Posterior vena cava (tissue), 2 donors: ENCODE results near the gene RHOB. TPM values are rescaled to one million over a fixed set of nuclear protein-coding genes. Genes with fewer than 3 reads are reported as not detected.
A peak's percentile ranks its signal among the peaks of the same experiment; 100 is the strongest.
"Not testable (repeated sequence)": the region's sequence is repeated elsewhere in the genome, so short reads cannot be mapped to it uniquely, and the experiment has no call there.

Experiments used
- DNase-seq: peaks from one replicate; pipeline ENCODE4 v3.0.0-alpha.2; 2020; ENCODE audit warnings: low spot score
- intact Hi-C, 2 donors: fragments of 100-400 bp; cut with DNase I; formaldehyde crosslinking; loops; one replicate each; pipeline versions ENCODE4 v1.14.1 to v1.14.2; 2022 to 2023
- total RNA-seq, 2 donors: library from RNA; stranded (reverse); fragmentation: NEBNext Ultra II Directional; extraction: Animal tissue kit (Norgen Biotek cat#: 25700); gene quantifications; one replicate each; pipeline ENCODE4 v1.2.1, GENCODE V29; 2021
- donor health status: DM: yes; HTN: yes; CAD: no.
- donor health status: DM: yes; HTN: yes; CAD: no.

Gene RHOB
- total RNA-seq, 2 donors from 2014 or later = 742 to 1,258 TPM

DNA sequence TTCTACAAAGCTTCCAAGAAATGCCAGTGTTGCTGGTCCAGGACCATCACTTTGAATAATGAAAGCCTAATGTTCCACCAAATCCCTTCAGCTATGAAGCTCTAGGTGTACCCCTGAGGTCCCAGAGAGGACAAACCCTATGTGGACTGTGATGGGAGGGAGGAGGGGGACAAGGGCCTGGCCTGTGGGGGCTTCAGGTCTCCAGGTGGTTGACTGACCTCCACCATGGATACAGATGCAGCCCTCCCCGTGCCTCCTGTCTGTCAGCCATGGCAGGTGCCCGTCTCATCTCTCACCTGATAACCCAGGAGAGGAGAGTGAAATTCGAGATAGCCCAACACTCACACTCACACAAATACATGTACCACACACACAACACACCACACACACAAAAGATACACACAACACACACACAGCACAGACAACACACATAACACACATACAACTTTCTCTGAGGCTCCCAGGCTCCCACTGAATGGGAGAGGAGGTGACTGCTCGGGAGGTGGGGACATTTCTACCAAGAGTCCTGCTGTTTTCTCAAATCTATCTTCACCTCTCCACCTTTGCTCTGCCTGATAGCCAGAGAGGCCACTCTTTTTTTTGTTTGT, 12.8 kb upstream of the RHOB start:
- no peak for DNase-seq
- intact Hi-C loops = no loop called here

DNA sequence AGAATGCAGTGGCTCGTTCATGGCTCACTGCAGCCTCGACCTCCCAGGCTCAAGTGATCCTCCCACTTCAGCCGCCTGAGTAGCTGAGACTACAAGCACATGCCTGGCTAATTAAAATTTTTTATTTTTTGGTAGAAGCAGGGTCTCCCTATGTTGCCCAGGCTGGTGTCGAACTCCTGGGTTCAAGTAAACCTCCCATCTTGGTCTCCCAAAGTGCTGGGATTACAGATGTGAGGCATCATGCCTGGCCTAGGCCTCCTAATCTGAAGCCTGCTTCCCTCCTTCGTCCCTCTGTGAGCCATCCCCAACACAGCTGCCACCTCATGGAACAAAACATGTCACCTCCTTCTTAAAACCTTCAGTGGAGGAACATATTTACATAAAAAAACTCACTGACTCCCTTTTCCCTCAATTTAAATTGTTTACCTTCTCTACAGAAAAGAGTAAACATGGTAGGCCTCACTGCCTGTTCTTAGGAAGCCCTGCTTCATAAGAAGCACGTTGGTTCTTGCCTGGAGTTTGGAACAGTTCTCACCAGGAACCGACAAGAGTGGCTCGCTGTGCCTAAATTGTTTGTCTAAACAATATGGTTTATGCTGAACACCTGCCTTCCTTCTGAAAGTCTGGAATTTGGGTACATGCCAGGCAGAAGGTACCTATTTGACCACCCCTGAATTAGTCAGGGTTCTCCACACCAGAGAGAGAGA, 12.1 kb upstream of the RHOB start:
- intact Hi-C loops = no loop called here
- no peak for DNase-seq

- intact Hi-C loops, DNase-seq: not testable (repeated sequence)
Observed at GRCh38 chr2:20435456-20435855, 11.4 kb upstream of the RHOB start.

DNA sequence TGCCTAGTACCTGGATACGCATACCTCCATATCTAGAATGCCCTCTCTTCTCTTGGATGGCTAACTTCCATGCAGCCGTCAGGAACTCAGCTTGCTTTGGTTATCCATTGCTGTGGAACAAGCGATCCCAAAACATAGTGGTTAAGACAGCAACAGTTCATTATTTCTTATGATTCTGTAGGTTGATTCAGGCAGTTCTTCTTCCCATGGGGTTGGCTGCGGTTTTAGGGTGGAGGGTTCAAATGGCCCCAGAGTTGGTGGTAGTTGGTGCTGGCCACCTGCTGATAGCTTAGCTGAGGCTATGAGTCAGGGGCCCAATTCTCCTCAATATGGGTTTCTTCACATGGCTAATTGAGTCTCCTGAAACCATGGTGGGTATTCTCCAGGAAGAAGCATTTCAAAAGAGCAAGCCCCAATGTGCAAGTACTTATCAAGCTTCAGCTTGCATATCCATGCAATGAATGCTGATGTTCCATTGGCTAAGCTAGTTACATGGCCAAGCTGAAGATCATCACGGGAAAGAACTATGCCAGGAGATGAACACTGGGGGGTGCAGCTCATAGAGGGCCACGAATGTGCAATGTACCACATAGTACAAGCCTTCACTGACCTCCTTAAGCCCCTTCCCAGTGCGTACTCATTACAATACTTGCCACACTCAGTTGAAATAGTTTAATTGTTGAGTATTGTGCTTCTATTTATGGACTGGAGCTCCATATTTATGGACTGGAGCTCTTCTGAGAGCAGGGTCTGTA, 10.0 kb upstream of the RHOB start:
- DNase-seq = no peak
- intact Hi-C loops = no loop called here

DNA sequence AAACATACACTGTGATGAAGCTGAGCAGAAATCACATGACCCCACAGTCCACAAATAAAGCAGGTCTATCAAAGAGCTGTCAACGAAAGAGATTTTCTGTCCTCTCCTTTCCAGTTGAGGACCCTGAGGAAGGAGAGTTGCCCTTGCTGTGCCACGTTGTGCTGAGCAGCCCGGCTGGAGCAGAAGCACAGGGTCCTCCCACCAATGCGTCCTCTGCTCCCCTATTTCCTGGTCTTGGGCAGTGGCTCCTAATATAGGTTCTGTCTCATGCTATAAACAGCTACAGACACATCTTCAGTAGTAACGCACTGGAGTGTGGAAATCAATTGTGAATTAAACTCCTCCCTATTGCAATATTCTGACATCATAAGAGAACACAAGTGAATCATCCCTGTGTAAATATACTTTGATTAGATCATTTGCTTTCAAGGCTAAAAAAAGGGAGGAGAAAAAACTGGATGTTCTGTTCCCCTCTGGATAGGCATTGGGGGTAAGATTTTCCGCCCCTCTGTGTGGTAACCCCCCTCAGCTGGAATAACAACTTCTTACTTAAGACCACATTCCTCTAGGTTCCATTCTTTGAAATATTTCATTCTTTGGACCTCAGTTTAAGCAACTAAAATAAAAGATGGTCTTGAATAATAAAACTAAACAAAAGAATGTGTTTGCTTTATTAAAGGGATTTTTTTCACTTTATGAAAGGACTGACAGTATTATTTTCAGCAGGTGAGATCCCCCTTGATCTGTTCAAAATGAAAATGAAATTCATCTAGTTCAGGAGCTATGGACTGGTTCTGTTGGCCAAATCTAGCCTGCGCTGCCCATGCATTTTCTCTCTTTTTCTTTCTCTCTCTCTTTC, 8.3 kb upstream of the RHOB start:
- DNase-seq = peak; percentile 56
- intact Hi-C loops = no loop called here

GRCh38 chr2:20439193-20439475, 7.7 kb upstream of the RHOB start:
- intact Hi-C loops = no loop called here
- peak; percentile 34 for DNase-seq

- intact Hi-C loops = no loop called here
- peak; percentile 19 for DNase-seq
Observed at GRCh38 chr2:20439503-20439902, 7.4 kb upstream of the RHOB start.

GRCh38 chr2:20440001-20440560, 6.8 kb upstream of the RHOB start:
- intact Hi-C loops = no loop called here
- peak; percentile 13 for DNase-seq

DNA sequence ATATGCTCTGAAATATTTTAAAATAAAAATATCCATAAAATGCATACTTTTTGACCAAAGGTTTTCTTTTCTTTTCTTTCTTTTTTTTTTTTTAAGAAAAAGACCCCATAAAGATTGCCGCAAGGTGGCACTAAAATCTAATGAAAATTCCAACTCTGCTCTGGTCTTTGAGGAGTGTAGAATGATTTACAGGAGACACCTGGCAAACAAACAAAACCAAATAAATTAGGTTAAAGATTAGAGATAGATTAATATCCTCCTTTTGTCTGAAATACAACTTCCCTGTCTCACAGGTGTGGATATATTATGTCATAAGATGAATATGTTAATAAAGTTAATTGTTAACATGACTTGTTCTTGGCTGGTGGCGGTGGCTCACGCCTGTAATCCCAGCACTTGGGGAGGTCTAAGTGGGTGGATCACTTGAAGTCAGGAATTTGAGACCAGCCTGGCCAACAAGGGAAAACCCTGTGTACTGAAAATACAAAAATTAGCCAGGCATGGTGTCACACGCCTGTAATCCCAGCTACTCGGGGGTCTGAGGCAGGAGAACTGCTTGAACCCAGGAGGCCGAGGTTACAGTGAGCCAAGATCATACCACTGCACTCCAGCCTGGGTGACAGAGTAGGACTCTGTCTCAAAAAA, 3.5 kb upstream of the RHOB start:
- DNase-seq = peak; percentile 54
- intact Hi-C loops = no loop called here

- intact Hi-C loops = no loop called here
- peak; percentile 8 for DNase-seq
Observed at GRCh38 chr2:20444101-20444992, 2.5 kb upstream of the RHOB start.

GRCh38 chr2:20444993-20445910, 1.6 kb upstream of the RHOB start:
- intact Hi-C loops = loop anchor here in 1 of 2 donors (5.0 kb wide), 1 partner anchor 192 kb away; no protein-coding TSS in a partner anchor
- DNase-seq = peak; percentile 32

DNA sequence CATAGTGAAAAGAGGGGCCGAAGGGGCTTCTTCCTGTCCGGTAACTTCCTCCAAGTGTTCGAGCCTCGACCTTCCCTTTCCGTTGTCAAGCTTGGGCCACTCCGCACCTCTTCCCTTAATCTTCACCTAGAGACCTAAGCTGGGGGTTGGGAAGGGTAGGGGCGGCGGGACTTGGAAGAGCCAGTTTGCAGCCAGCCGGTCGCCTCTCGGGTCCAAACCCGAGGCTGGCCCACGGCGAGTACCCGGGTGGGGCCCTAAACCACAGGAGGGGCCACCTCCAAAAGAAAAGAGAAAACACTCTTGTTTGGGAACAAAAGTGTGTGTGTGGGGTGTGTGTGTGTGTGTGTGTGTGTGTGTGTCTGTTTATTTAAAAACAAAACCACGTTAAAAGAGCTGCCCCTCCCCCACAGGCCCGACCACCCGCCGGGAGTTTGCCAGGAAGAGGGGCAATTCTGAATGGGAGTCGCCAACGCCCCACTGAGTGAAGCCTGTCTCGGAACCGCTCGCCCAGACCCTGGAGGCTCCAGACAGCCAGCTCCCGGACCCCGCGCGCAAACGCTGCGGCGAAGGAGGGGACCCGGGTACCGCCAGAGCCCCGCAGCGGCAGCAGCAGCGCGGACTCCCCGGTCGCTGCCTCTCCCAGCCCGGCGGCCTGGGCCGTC, 488 bp upstream of the RHOB start:
- intact Hi-C loops = loop anchor here (2.0 to 5.0 kb wide), 2 partner anchors 190 to 191 kb away; no protein-coding TSS in a partner anchor
- DNase-seq = peak; percentile 77

DNA sequence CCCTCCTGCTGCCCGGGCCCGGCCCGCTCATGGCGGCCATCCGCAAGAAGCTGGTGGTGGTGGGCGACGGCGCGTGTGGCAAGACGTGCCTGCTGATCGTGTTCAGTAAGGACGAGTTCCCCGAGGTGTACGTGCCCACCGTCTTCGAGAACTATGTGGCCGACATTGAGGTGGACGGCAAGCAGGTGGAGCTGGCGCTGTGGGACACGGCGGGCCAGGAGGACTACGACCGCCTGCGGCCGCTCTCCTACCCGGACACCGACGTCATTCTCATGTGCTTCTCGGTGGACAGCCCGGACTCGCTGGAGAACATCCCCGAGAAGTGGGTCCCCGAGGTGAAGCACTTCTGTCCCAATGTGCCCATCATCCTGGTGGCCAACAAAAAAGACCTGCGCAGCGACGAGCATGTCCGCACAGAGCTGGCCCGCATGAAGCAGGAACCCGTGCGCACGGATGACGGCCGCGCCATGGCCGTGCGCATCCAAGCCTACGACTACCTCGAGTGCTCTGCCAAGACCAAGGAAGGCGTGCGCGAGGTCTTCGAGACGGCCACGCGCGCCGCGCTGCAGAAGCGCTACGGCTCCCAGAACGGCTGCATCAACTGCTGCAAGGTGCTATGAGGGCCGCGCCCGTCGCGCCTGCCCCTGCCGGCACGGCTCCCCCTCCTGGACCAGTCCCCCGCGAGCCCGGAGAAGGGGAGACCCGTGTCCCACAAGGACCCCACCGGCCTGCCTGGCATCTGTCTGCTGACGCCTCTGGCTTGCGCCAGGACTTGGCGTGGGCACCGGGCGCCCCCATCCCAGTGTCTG, 767 bp downstream of the RHOB start:
- intact Hi-C loops = loop anchor here (2.0 to 5.0 kb wide), 2 partner anchors 189 to 190 kb away; no protein-coding TSS in a partner anchor
- DNase-seq = peak; percentile 90

- intact Hi-C loops = loop anchor here in 1 of 2 donors (5.0 kb wide), 1 partner anchor 189 kb away; no protein-coding TSS in a partner anchor
- peak; percentile 76 for DNase-seq
Observed at GRCh38 chr2:20448246-20448976, 1.5 kb downstream of the RHOB start.

DNA sequence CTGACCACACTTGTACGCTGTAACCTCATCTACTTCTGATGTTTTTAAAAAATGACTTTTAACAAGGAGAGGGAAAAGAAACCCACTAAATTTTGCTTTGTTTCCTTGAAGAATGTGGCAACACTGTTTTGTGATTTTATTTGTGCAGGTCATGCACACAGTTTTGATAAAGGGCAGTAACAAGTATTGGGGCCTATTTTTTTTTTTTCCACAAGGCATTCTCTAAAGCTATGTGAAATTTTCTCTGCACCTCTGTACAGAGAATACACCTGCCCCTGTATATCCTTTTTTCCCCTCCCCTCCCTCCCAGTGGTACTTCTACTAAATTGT, 2.1 kb downstream of the RHOB start:
- DNase-seq = no peak
- intact Hi-C loops = loop anchor here in 1 of 2 donors (5.0 kb wide), 1 partner anchor 188 kb away; no protein-coding TSS in a partner anchor
